HCT116 (cell line): ENCODE measurements around the gene GPR142. TPM values are rescaled to one million over a fixed set of nuclear protein-coding genes. Genes with fewer than 3 reads are reported as not detected.

Experiments
- ATAC-seq: fragments of 200-7000 bp; cut with Tn5 transposase; 2 replicates; pipeline ENCODE4 v1.9.1; 2020; ENCODE audit warnings: mild to moderate bottlenecking, moderate library complexity
- BruUV-seq: library from RNA; stranded (reverse); fragments of 400-500 nt; replicated peaks from 2 replicates; lab custom pipeline; 2021; lab: Mats Ljungman, UMichigan
- CTCF ChIA-PET: fragments of 300-600 bp; sonication (Branson Sonifier 250); formaldehyde crosslinking; loops from one replicate; lab custom pipeline; 2021; ENCODE audit warnings: antibody characterized with exemption; lab: Charles Lee
- POLR2A ChIA-PET: fragments of 300-600, 350-600 bp; sonication (Branson Sonifier 250); formaldehyde crosslinking; loops from one replicate; lab custom pipeline; 2021; ENCODE audit warnings: antibody characterized with exemption; lab: Charles Lee
- RAD21 ChIA-PET, 2 experiments: fragments of 300-600 bp; sonication (Branson Sonifier 250); formaldehyde crosslinking; loops; one replicate each; lab custom pipeline; 2023; ENCODE audit warnings: low total read pairs in 2 of 2; ENCODE audit not compliant: uncharacterized antibody in 2 of 2, unreplicated experiment in 2 of 2, low non-redundant PET in 1 of 2; lab: Charles Lee
- DNase-seq: peaks from one replicate; pipeline ENCODE4 v3.0.0-alpha.2; 2010; ENCODE audit warnings: low read depth, low spot score
- H2AFZ ChIP-seq: fragments of 200-600 bp; shearing (Covaris generic), sonication (generic); 2 replicates; pipeline ENCODE4 v1.6.1; 2017; ENCODE audit warnings: low read depth, mixed run types, mixed read lengths, antibody characterized with exemption, low read length; ENCODE audit not compliant: poor library complexity, severe bottlenecking
- H3K27ac ChIP-seq: 2 replicates; pipeline ENCODE4 v1.5.1; 2012; ENCODE audit warnings: low read depth, low read length
- H3K27me3 ChIP-seq: fragments of 200-600 bp; sonication (generic); 2 replicates; pipeline ENCODE4 v1.6.1; 2016; ENCODE audit warnings: mixed run types, low read length, mixed read lengths; ENCODE audit not compliant: insufficient read depth
- H3K36me3 ChIP-seq, 2 experiments: fragments of 200-500 bp in 1 of 2; fragments of 200-600 bp in 1 of 2; sonication (Bioruptor generic) in 1 of 2; sonication (generic) in 1 of 2; 2 replicates each; pipeline versions ENCODE4 v1.5.1 to v1.6.1; 2014 to 2016; ENCODE audit warnings: low read length in 2 of 2, inconsistent platforms in 1 of 2, mixed read lengths in 1 of 2, mixed run types in 1 of 2; ENCODE audit not compliant: insufficient read depth in 2 of 2, control insufficient read depth in 1 of 2
- H3K4me1 ChIP-seq, 2 experiments: fragments of 200-600 bp in 1 of 2; sonication (generic) in 1 of 2; 2 replicates each; pipeline versions ENCODE4 v1.5.1 to v1.6.1; 2012 to 2017; ENCODE audit warnings: low read length in 2 of 2, inconsistent platforms in 1 of 2, mild to moderate bottlenecking in 1 of 2, mixed read lengths in 1 of 2, mixed run types in 1 of 2, moderate library complexity in 1 of 2; ENCODE audit not compliant: insufficient read depth in 2 of 2, control insufficient read depth in 1 of 2
- H3K4me2 ChIP-seq: fragments of 200-600 bp; sonication (generic); 2 replicates; pipeline ENCODE4 v1.6.1; 2017; ENCODE audit warnings: mixed run types, low read length, mixed read lengths
- H3K4me3 ChIP-seq, 2 experiments: fragments of 200-600 bp in 1 of 2; sonication (generic) in 1 of 2; replicated peaks in 1 of 2; 2 replicates each; pipeline ENCODE4 v1.5.1; 2011 to 2016; ENCODE audit warnings: low read length in 2 of 2, control low read depth in 1 of 2, low read depth in 1 of 2, mild to moderate bottlenecking in 1 of 2, mixed read lengths in 1 of 2, mixed run types in 1 of 2
- H3K79me2 ChIP-seq: fragments of 200-600 bp; sonication (generic); 2 replicates; pipeline ENCODE4 v1.6.1; 2017; ENCODE audit warnings: mild to moderate bottlenecking, mixed run types, low read length, moderate library complexity, mixed read lengths; ENCODE audit not compliant: insufficient read depth
- H3K9ac ChIP-seq: fragments of 200-600 bp; sonication (generic); 2 replicates; pipeline ENCODE4 v1.6.1; 2016; ENCODE audit warnings: low read length, mixed read lengths
- H3K9me2 ChIP-seq: fragments of 200-600 bp; sonication (generic), shearing (Covaris generic); 2 replicates; pipeline ENCODE4 v1.6.1; 2017; ENCODE audit warnings: mixed run types, mild to moderate bottlenecking, moderate library complexity; ENCODE audit not compliant: insufficient read depth
- H3K9me3 ChIP-seq, 2 experiments: fragments of 200-500 bp in 1 of 2; fragments of 200-600 bp in 1 of 2; sonication (Bioruptor generic) in 1 of 2; sonication (generic) in 1 of 2; 2 replicates each; pipeline ENCODE4 v1.6.1; 2014 to 2017; ENCODE audit warnings: low read length in 2 of 2, mixed read lengths in 2 of 2, inconsistent platforms in 1 of 2, low read depth in 1 of 2, mild to moderate bottlenecking in 1 of 2, mixed run types in 1 of 2, moderate library complexity in 1 of 2; ENCODE audit not compliant: control insufficient read depth in 1 of 2, insufficient read depth in 1 of 2
- H4K20me1 ChIP-seq: fragments of 200-600 bp; sonication (generic), shearing (Covaris generic); 2 replicates; pipeline ENCODE4 v1.6.1; 2017; ENCODE audit warnings: mixed run types, mild to moderate bottlenecking, moderate library complexity; ENCODE audit not compliant: insufficient read depth
- ATF3 ChIP-seq: IDR thresholded peaks from 2 replicates; pipeline ENCODE4 v1.6.1; 2012
- CBX3 ChIP-seq: IDR thresholded peaks from 2 replicates; pipeline ENCODE4 v1.6.1; 2012; ENCODE audit warnings: low read depth
- EGR1 ChIP-seq: IDR thresholded peaks from 2 replicates; pipeline ENCODE4 v1.6.1; 2012; ENCODE audit warnings: low read depth
- EZH2phosphoT487 ChIP-seq: fragments of 200-600 bp; IDR thresholded peaks from 2 replicates; pipeline ENCODE4 v1.6.1; 2018; ENCODE audit warnings: antibody characterized with exemption, borderline replicate concordance
- MAX ChIP-seq: IDR thresholded peaks from 2 replicates; pipeline ENCODE4 v1.6.1; 2012
- SIN3A ChIP-seq: IDR thresholded peaks from 2 replicates; pipeline ENCODE4 v1.6.1; 2012; ENCODE audit warnings: low read depth
- TCF7L2 ChIP-seq: IDR thresholded peaks from 2 replicates; pipeline ENCODE4 v1.7.0; 2011; ENCODE audit warnings: borderline replicate concordance, inconsistent platforms; ENCODE audit not compliant: insufficient read depth, insufficient read length; ENCODE audit errors: extremely low read depth
- ZFX ChIP-seq: fragments of 450-650 bp; IDR thresholded peaks from 2 replicates; pipeline ENCODE4 v1.6.1; 2017
- ZNF274 ChIP-seq: fragments of 200-500 bp; sonication (Bioruptor generic); IDR thresholded peaks from 2 replicates; pipeline ENCODE4 v1.6.1; 2014; ENCODE audit warnings: mild to moderate bottlenecking, low read depth, low read length, inconsistent platforms
- intact Hi-C: fragments of 100-400 bp; cut with micrococcal nuclease; formaldehyde crosslinking; loops from 2 replicates; pipeline ENCODE4 v1.10.0; 2022
- total RNA-seq: library from RNA; stranded (reverse); gene quantifications from one replicate; pipeline ENCODE4 v1.2.1, GENCODE V29; 2021; ENCODE audit not compliant: unreplicated experiment
- TF ChIP-seq, protein P1 (sequence below), 3 experiments: fragments of 200-600 bp in 1 of 3; sonication (generic) in 1 of 3; IDR thresholded peaks in 2 of 3; conservative IDR thresholded peaks in 1 of 3; 2 replicates each; pipeline ENCODE4 v1.5.1; 2012 to 2017; ENCODE audit warnings: low read depth in 2 of 3, low read length in 2 of 3, antibody characterized with exemption in 1 of 3, borderline replicate concordance in 1 of 3, control low read depth in 1 of 3, mild to moderate bottlenecking in 1 of 3, mixed read lengths in 1 of 3, mixed run types in 1 of 3, moderate library complexity in 1 of 3; ENCODE audit not compliant: insufficient read depth in 1 of 3

Gene GPR142
- total RNA-seq, 1 experiment from 2014 or later: not detected

DNA sequence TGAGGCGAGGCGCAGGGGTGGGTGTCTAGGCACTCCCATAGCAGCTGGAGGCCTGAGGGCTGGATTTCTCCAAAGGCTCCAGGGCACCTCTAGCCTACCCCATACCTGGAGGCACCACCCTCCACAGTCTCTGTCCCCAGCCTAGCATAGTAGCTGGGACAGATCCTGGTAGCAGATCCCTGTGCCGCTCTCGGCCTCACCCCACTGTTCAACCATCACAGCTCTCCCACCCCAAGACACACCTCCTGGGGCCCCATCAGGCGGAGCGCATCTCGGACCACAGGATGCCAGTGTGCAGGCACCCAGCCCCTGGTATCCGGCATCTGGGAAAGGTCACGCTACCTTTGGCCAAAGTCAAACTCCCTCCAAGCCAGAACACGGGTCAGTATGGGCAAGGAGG, 12.7 kb upstream of the GPR142 start:
- Histone ChIP-seq H2AFZ (no peak overlapping the region), H3K4me2 (peak overlapping the region; percentile 58), H3K9ac (no peak overlapping the region), H3K9me2 (no peaks in the 10 kb centered on the region), H3K9me3 (no peaks in the 10 kb centered on the region), H3K27me3 (no peaks in the 10 kb centered on the region), H3K4me1 (peaks cover 7 to 14% of the 10 kb centered on the region in 2 experiments; a peak in 3 of 4 replicates), H3K27ac (no peak overlapping the region; the same call in 1 of the 2 replicates), H3K4me3 (no peak overlapping the region), H3K36me3 (no peaks in the 10 kb centered on the region), H4K20me1 (no peaks in the 10 kb centered on the region), H3K79me2 (no peaks in the 10 kb centered on the region)
- ATAC-seq (peak; percentile 23), DNase-seq (no peak)
- intact Hi-C loops: loop anchor here (1.0 to 5.0 kb wide), 2 partner anchors 53 to 142 kb away; partner anchors contain the start of gene TTYH2
- RAD21 ChIA-PET: no interaction called here
- CTCF ChIA-PET: no interaction called here
- POLR2A ChIA-PET: no interaction called here
- TF ChIP-seq SIN3A (no peak), ZNF274 (no peak), CBX3 (no peak), EZH2phosphoT487 (no peak), ZFX (no peak), ATF3 (no peak)
- BruUV-seq: no TSS peak

DNA sequence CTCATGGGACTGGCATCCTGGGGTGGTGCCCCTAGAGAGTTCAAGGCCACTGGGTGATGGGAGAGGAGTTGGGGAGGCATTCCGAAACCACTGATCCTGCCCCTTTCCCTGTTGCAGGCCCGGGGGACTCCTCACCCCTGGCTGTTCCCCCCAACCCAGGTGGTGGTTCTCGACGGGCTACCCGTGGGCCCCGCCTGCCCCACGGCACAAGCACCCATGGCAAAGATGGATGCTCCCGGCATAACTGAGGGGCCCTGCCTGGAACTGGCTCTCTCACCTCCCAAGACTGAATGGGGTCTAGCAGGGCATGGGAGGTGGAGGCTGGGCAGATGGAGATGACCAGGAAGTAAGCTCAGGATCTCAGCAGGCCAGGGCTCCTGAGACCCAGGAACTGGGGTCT, 12.2 kb upstream of the GPR142 start:
- TF ChIP-seq EGR1 (no peak), ZNF274 (no peak), MAX (no peak), TCF7L2 (no peak), ATF3 (no peak)
- TF ChIP-seq, protein P1, sequence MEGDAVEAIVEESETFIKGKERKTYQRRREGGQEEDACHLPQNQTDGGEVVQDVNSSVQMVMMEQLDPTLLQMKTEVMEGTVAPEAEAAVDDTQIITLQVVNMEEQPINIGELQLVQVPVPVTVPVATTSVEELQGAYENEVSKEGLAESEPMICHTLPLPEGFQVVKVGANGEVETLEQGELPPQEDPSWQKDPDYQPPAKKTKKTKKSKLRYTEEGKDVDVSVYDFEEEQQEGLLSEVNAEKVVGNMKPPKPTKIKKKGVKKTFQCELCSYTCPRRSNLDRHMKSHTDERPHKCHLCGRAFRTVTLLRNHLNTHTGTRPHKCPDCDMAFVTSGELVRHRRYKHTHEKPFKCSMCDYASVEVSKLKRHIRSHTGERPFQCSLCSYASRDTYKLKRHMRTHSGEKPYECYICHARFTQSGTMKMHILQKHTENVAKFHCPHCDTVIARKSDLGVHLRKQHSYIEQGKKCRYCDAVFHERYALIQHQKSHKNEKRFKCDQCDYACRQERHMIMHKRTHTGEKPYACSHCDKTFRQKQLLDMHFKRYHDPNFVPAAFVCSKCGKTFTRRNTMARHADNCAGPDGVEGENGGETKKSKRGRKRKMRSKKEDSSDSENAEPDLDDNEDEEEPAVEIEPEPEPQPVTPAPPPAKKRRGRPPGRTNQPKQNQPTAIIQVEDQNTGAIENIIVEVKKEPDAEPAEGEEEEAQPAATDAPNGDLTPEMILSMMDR (IDR thresholded peaks at IDR 0.05 in 2 of 3, conservative IDR thresholded peaks at IDR 0.05 in 1 of 3; ENCODE audit: borderline replicate concordance in 1 of 3, insufficient read depth in 1 of 3, low read depth in 2 of 3, low read length in 2 of 3): no peak
- Histone ChIP-seq H3K27me3 (no peaks in the 10 kb centered on the region), H2AFZ (no peak overlapping the region), H3K79me2 (no peaks in the 10 kb centered on the region), H3K4me1 (peaks cover 7 to 14% of the 10 kb centered on the region in 2 experiments; a peak in 3 of 4 replicates), H3K9me2 (no peaks in the 10 kb centered on the region), H3K4me3 (no peak overlapping the region), H3K9me3 (no peaks in the 10 kb centered on the region), H3K27ac (no peak overlapping the region), H3K36me3 (no peaks in the 10 kb centered on the region), H3K4me2 (no peak overlapping the region), H4K20me1 (no peaks in the 10 kb centered on the region), H3K9ac (no peak overlapping the region)
- RAD21 ChIA-PET: no interaction called here
- DNase-seq: no peak
- POLR2A ChIA-PET: no interaction called here
- intact Hi-C loops: no loop called here
- ATAC-seq: no peak
- no TSS peak for BruUV-seq
- CTCF ChIA-PET: no interaction called here
